Neutrophil (primary cell): Measurements from ENCODE around the gene MBTPS2.

ENCODE experiments used
- H3K27ac ChIP-seq: fragments of 200-600 bp; sonication (generic); 2 replicates; pipeline ENCODE4 v1.5.1; 2016; ENCODE audit warnings: mild to moderate bottlenecking, moderate library complexity
- H3K27me3 ChIP-seq: fragments of 200-600 bp; sonication (generic); 2 replicates; pipeline ENCODE4 v1.6.0; 2016; ENCODE audit warnings: mild to moderate bottlenecking
- H3K36me3 ChIP-seq: fragments of 200-600 bp; sonication (generic); 2 replicates; pipeline ENCODE4 v1.5.1; 2017
- H3K4me1 ChIP-seq, 2 experiments: fragments of 200-600 bp in 1 of 2; sonication (generic) in 1 of 2; 1 replicate in 1 of 2; 2 replicates in 1 of 2; pipeline versions ENCODE4 v1.5.1 to v1.6.1; 2013 to 2016; ENCODE audit warnings: low read depth in 1 of 2, low read length in 1 of 2, mild to moderate bottlenecking in 1 of 2, moderate library complexity in 1 of 2; ENCODE audit not compliant: control insufficient read depth in 1 of 2, insufficient read depth in 1 of 2
- H3K4me3 ChIP-seq, 2 experiments: fragments of 200-600 bp in 1 of 2; sonication (generic) in 1 of 2; 1 replicate in 1 of 2; 2 replicates in 1 of 2; pipeline ENCODE4 v1.5.1; 2013 to 2016; ENCODE audit warnings: low read depth in 1 of 2, low read length in 1 of 2, mild to moderate bottlenecking in 1 of 2, moderate library complexity in 1 of 2
- H3K9me3 ChIP-seq: fragments of 200-600 bp; sonication (generic); 2 replicates; pipeline ENCODE4 v1.5.1; 2016
- TF ChIP-seq, protein P1 (sequence below): fragments of 200-600 bp; sonication (generic); IDR thresholded peaks from 2 replicates; pipeline ENCODE4 v1.5.1; 2016; ENCODE audit warnings: antibody characterized with exemption

The MBTPS2 gene

DNA sequence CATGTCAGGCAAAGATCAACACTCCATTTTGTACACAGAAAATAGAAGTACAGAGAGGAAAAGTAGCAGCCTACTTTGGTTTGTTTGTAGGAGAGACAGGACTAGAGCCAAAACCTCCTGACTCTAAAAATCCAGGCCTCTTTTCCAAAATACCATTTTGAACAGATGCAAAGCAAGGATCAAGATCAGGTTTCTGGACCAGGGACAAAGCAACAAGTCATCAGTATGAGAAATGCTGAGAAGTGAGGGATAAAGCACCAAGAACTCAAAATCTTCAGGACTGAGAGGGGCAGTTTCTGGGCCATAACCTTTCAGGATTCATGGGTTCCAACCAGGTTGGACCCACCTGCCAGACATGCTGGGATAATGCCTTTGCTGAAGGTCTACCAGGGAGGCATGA lies 36.6 kb upstream of the MBTPS2 start:
- no peak overlapping the region for H3K27ac ChIP-seq
- TF ChIP-seq, protein P1, sequence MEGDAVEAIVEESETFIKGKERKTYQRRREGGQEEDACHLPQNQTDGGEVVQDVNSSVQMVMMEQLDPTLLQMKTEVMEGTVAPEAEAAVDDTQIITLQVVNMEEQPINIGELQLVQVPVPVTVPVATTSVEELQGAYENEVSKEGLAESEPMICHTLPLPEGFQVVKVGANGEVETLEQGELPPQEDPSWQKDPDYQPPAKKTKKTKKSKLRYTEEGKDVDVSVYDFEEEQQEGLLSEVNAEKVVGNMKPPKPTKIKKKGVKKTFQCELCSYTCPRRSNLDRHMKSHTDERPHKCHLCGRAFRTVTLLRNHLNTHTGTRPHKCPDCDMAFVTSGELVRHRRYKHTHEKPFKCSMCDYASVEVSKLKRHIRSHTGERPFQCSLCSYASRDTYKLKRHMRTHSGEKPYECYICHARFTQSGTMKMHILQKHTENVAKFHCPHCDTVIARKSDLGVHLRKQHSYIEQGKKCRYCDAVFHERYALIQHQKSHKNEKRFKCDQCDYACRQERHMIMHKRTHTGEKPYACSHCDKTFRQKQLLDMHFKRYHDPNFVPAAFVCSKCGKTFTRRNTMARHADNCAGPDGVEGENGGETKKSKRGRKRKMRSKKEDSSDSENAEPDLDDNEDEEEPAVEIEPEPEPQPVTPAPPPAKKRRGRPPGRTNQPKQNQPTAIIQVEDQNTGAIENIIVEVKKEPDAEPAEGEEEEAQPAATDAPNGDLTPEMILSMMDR = no peak

DNA sequence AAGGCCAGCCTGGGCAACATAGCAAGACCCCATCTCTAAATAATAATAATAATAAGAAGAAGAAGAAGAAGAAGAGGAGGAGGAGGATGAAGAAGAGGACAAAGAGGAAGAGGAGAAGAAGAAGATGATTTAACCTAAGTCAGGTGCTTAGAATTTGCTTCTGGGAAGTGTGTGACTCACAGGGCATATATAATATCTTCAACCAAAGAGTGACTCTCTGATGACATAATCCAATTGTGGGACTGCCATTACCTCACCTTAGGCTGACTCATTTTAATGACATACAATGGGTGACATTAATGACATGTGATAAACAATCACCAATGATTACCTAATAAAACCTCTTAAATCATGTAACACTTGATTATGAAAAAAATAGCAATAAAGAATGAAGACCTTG lies 32.7 kb upstream of the MBTPS2 start:
- no peak overlapping the region for H3K4me3 ChIP-seq
- H3K4me1 ChIP-seq = no peaks in the 10 kb centered on the region
- H3K27ac ChIP-seq = no peak overlapping the region
- TF ChIP-seq, protein P1 = no peak
- no peaks in the 10 kb centered on the region for H3K9me3 ChIP-seq
- H3K36me3 ChIP-seq = no peaks in the 10 kb centered on the region
- H3K27me3 ChIP-seq = no peaks in the 10 kb centered on the region

More for the DNA sequence above, 36.6 kb upstream of the MBTPS2 start:
- Histone ChIP-seq H3K4me3 (no peak overlapping the region), H3K27me3 (no peaks in the 10 kb centered on the region), H3K36me3 (no peaks in the 10 kb centered on the region), H3K9me3 (no peaks in the 10 kb centered on the region), H3K4me1 (no peaks in the 10 kb centered on the region)

DNA sequence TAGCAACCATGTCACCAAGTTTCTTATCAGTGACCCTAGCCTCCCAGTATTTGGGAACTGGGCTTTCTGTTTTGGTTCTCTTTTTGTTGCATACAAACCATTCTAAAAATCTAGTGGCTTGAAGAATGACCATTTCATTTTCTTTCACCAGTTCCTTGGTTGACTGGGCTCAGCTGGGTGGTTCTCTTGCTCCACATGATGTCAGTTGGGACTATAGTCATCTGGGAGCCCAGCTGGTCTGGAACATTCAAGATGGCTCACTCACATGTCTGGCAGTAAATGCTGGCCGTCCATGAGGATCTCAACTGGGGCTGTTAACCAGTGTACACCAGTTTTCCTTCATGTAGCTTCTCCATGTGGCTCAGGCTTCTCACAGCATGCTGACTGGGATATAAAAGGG lies 27.6 kb upstream of the MBTPS2 start:
- Histone ChIP-seq H3K4me1 (no peaks in the 10 kb centered on the region), H3K4me3 (no peak overlapping the region), H3K36me3 (no peaks in the 10 kb centered on the region), H3K27ac (no peak overlapping the region), H3K27me3 (no peaks in the 10 kb centered on the region), H3K9me3 (no peaks in the 10 kb centered on the region)
- TF ChIP-seq, protein P1 = no peak

DNA sequence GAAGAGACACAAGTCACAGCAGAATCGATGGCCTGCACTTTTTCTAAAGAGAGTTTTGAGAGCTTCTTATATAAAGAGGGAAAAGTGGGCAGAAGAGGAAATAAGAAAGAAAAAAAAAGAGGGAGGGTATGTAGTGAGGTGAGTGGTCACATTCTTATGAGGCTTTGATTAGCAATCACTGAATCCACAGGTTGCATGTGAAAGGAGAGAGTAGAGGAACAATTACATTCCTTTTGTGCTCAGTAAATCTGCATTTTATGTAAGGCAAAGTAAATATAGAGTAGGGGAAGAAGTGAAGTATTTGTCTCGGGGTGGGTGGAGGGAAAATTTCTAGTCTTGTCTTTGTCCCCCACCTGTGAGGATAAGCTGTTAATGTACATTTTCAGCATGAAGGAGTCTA lies 26.8 kb upstream of the MBTPS2 start:
- TF ChIP-seq, protein P1 = no peak
- Histone ChIP-seq H3K4me1 (no peaks in the 10 kb centered on the region), H3K9me3 (no peaks in the 10 kb centered on the region), H3K27ac (no peak overlapping the region), H3K4me3 (no peak overlapping the region), H3K36me3 (no peaks in the 10 kb centered on the region), H3K27me3 (no peaks in the 10 kb centered on the region)

DNA sequence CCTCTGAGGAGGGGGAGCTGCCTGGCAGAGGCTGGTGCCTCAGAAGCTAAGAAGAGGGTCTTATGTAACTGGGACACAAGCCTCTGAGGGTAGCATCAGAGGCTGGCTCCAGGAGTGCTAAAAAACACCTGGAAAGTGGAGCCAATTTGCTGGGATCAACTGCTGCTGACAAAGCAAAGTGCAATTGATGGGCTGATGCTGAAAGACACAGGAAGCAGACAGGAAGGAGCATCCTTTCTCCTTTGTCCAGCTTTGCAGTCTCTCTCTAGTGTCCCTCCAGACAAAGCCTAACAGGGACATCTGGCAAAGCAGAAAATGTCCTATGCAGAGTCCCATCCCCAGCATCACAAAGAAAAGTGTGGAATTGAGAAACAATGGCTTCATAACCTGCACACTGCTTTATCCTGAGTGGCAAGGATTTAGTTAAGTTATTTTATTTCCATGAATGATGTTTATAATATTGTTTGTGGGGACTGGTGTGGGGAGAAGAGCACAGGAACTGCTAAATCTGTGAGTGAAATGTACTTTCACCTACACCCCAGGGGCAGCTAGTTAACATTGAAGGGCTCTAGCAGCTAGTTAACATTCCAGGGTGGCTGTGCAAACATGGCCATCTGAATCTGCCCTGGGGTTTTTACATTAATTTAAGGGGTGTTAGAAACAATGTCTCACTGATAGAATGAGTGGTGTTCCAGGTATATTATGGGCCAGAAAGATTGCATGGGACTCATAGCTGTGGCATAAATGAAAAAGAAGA lies 25.6 kb upstream of the MBTPS2 start:
- Histone ChIP-seq H3K27ac (no peak overlapping the region), H3K36me3 (no peaks in the 10 kb centered on the region), H3K9me3 (no peaks in the 10 kb centered on the region), H3K27me3 (no peaks in the 10 kb centered on the region), H3K4me1 (no peaks in the 10 kb centered on the region), H3K4me3 (no peak overlapping the region)
- TF ChIP-seq, protein P1 = no peak
